Measurements from ENCODE around the gene TFPI2.
"Not testable (repeated sequence)": the region's sequence is repeated elsewhere in the genome, so short reads cannot be mapped to it uniquely, and the experiment has no call there.

Gene TFPI2

DNA sequence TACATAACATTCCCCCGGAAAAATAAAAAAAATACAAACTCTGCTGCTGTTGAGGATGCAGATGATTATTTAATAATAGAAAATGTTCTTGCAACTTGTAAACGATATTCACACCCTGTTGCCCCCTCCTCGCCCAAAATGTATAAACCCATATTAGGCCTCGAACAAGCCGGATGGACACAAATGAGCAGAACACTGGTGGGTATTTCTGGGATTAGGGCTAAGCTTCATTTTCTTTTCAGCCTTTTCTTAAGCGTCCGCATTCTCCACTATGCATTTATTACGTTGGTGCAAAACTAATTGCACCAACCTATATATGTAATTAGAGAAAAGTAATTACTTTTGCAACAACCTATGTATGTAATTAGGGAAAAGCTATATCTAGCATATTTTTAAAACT is 30.6 kb upstream of the TFPI2 start:
- Histone ChIP-seq H3K9me3 (ENCODE audit: control insufficient read depth in 1 of 2, low read length in 2 of 2) (no peaks in the 10 kb centered on the region), H3K27me3 (ENCODE audit: low read depth, low read length) (no peaks in the 10 kb centered on the region), H3K4me3 (ENCODE audit: low read depth in 1 of 2, low read length in 2 of 2) (peak overlapping the region; percentile 71 to 73), H3K4me1 (ENCODE audit: control insufficient read depth in 1 of 2, insufficient read depth in 2 of 2, low read length in 2 of 2) (peaks cover 3% of the 10 kb centered on the region in 2 donors), H3K27ac (ENCODE audit: low read length) (peak overlapping the region; percentile 85), H3K36me3 (ENCODE audit: control insufficient read depth in 1 of 2, insufficient read depth in 2 of 2, low read length in 2 of 2) (no peaks in the 10 kb centered on the region)

DNA sequence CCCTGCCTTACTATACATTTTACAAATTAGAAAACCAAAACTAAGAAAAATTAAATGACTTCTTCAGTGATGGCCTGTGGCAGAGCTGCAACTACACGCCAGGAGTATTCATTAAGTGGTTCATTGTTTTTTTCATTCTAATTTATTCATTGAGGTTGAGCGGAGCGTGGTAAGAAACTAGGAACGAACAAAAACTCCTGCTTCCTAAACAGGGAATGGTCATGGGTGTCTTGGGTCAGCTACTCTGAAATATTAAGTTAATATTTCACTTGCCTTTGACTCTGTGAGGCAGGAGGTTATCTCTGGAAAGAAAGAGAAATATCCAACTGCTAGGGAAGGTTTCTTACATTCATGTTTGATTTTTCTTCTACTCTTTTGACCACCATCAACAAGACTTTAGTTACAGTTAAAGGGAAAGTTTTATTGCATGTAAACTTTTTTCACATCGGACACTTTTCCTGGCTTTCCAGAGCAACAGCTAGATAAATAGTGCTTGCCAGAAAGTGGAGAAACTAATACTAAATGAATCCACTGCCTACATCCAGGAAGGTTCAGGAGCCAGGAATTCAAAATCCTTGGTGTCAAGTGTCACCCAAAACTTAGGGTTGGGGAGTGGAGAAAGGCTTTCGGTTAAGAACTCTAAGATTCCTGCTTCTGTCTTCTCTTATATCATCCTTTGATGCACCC is 30.1 kb upstream of the TFPI2 start:
- Histone ChIP-seq H3K36me3 (ENCODE audit: control insufficient read depth in 1 of 2, insufficient read depth in 2 of 2, low read length in 2 of 2) (no peaks in the 10 kb centered on the region), H3K9me3 (ENCODE audit: control insufficient read depth in 1 of 2, low read length in 2 of 2) (no peaks in the 10 kb centered on the region), H3K27ac (ENCODE audit: low read length) (peak overlapping the region; percentile 85), H3K4me1 (ENCODE audit: control insufficient read depth in 1 of 2, insufficient read depth in 2 of 2, low read length in 2 of 2) (peaks cover 3% of the 10 kb centered on the region in 2 donors), H3K27me3 (ENCODE audit: low read depth, low read length) (no peaks in the 10 kb centered on the region), H3K4me3 (ENCODE audit: low read depth in 1 of 2, low read length in 2 of 2) (peak overlapping the region; percentile 71 to 73)

DNA sequence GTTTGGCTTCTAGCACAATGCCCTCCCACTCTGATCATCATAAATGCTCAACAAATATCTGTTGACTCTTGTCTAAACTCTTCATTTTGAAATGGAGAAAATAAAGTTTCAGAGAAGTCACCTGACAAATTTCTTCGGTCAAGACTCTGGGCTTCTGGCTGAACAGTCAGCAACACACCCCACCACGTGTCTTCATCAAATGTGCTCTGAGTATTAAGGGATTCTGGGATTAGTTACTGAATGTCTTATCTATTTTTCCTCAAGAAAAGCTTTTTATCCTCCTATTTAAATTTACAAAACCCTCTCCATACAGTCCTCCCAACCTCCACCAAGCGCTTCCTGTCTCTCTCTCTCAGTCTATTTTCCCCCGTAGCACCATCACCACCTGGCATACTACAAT is 25.8 kb upstream of the TFPI2 start:
- H3K27ac ChIP-seq (ENCODE audit: low read length); H3K4me1 ChIP-seq (ENCODE audit: control insufficient read depth in 1 of 2, insufficient read depth in 2 of 2, low read length in 2 of 2); H3K9me3 ChIP-seq (ENCODE audit: control insufficient read depth in 1 of 2, low read length in 2 of 2); H3K4me3 ChIP-seq (ENCODE audit: low read depth in 1 of 2, low read length in 2 of 2); H3K27me3 ChIP-seq (ENCODE audit: low read depth, low read length); H3K36me3 ChIP-seq (ENCODE audit: control insufficient read depth in 1 of 2, insufficient read depth in 2 of 2, low read length in 2 of 2): not testable (repeated sequence)

DNA sequence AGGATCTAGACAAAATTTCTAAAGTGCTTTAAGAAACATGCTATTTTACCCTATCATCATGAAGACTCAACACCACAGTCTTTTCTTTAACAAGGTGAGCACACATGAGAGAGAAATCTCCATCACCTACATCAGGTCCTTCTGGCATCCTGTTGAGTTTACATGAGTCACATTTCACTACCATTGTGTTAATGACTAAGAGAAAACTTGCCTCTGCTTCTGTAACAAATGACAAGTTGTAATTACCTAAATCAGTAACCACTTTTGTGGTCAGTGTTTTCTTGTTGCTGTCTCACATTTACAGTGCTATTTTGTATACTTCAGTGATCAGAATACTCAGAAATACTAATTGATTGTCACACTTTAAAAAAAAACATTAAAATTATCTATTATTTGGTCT is 25.3 kb upstream of the TFPI2 start:
- not testable (repeated sequence) for H3K27me3 ChIP-seq (ENCODE audit: low read depth, low read length); H3K27ac ChIP-seq (ENCODE audit: low read length); H3K36me3 ChIP-seq (ENCODE audit: control insufficient read depth in 1 of 2, insufficient read depth in 2 of 2, low read length in 2 of 2); H3K9me3 ChIP-seq (ENCODE audit: control insufficient read depth in 1 of 2, low read length in 2 of 2); H3K4me1 ChIP-seq (ENCODE audit: control insufficient read depth in 1 of 2, insufficient read depth in 2 of 2, low read length in 2 of 2); H3K4me3 ChIP-seq (ENCODE audit: low read depth in 1 of 2, low read length in 2 of 2)

DNA sequence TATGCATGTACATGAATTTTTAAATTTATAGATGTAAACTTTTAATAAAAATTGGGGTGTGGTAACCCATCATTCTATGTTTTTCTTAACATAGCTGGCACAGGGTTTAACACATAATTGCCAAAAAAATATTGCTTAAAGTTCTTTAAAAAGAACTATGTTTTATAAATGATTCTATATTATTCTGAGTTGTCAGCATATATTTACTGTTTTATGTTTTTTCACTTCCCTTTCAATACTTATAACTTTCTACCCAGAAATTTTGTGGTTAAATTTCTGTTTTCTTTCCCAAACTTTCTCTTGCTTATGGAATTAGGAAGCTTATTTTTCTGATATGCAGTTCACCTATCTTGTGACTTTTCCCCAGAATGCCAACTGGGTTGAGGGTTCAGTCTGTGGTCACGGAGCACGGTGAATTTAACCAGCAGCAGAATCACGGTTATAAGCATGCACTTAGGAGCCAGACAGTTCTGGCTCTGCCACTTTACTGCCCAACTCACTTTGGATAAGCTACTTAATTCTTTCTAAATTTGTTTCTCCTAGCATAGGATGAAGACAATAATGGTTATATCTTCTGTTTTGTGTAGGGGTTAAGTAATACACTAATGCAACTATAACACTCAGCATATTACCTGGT is 24.8 kb upstream of the TFPI2 start:
- not testable (repeated sequence) for H3K27ac ChIP-seq (ENCODE audit: low read length); H3K4me1 ChIP-seq (ENCODE audit: control insufficient read depth in 1 of 2, insufficient read depth in 2 of 2, low read length in 2 of 2); H3K27me3 ChIP-seq (ENCODE audit: low read depth, low read length); H3K9me3 ChIP-seq (ENCODE audit: control insufficient read depth in 1 of 2, low read length in 2 of 2); H3K36me3 ChIP-seq (ENCODE audit: control insufficient read depth in 1 of 2, insufficient read depth in 2 of 2, low read length in 2 of 2); H3K4me3 ChIP-seq (ENCODE audit: low read depth in 1 of 2, low read length in 2 of 2)

DNA sequence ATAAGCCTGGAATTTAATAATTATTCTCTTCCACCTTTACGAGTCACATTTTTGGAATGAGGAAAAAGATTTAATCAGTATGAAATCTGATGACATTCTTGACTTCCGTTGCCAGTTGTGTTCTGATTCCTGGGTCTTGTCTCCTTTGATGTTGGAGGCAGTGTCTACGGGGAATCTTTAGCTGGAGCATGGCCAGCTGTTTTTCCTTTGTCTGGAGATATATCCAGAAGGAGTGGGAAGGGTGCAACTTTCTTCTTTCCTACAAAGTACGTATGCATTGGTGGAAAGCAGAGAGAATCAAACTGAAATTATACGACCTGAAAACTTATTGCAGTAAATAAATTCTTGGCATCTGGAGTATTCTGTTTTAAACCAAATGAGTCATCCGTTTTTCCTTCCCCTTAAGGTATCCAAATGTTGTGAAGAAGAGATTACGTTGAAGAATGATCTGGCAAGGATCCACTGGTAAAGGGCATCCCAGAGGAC is 24.1 kb upstream of the TFPI2 start:
- peaks cover 0 to 6% of the 10 kb centered on the region in 2 donors for H3K4me1 ChIP-seq (ENCODE audit: control insufficient read depth in 1 of 2, insufficient read depth in 2 of 2, low read length in 2 of 2)
- no peaks in the 10 kb centered on the region for H3K27me3 ChIP-seq (ENCODE audit: low read depth, low read length)
- H3K4me3 ChIP-seq (ENCODE audit: low read depth in 1 of 2, low read length in 2 of 2) = no peak overlapping the region
- no peak overlapping the region for H3K27ac ChIP-seq (ENCODE audit: low read length)
- H3K36me3 ChIP-seq (ENCODE audit: control insufficient read depth in 1 of 2, insufficient read depth in 2 of 2, low read length in 2 of 2) = no peaks in the 10 kb centered on the region
- no peaks in the 10 kb centered on the region for H3K9me3 ChIP-seq (ENCODE audit: control insufficient read depth in 1 of 2, low read length in 2 of 2)

DNA sequence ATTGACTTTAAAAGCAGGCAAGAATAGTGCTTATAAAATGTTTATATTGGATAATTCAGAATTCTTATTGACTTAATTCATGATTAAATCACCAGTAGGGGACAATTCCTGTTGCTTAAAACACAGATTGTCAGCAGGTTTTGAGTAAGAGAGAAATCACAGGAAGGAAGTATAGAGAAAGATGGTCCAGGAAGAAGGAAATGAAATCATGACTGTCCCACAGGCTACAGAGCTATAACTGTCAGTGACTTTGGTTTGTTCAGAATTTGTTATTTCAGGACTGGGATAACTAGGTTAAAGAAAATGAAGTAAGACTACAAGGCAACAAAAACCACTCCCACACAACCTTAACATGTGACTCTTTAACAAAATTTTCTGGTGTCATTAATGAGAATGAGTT is 22.6 kb upstream of the TFPI2 start:
- H3K27me3 ChIP-seq (ENCODE audit: low read depth, low read length) = no peaks in the 10 kb centered on the region
- H3K27ac ChIP-seq (ENCODE audit: low read length) = no peak overlapping the region
- peaks cover 0 to 6% of the 10 kb centered on the region in 2 donors for H3K4me1 ChIP-seq (ENCODE audit: control insufficient read depth in 1 of 2, insufficient read depth in 2 of 2, low read length in 2 of 2)
- no peak overlapping the region for H3K4me3 ChIP-seq (ENCODE audit: low read depth in 1 of 2, low read length in 2 of 2)
- no peaks in the 10 kb centered on the region for H3K36me3 ChIP-seq (ENCODE audit: control insufficient read depth in 1 of 2, insufficient read depth in 2 of 2, low read length in 2 of 2)
- H3K9me3 ChIP-seq (ENCODE audit: control insufficient read depth in 1 of 2, low read length in 2 of 2) = no peaks in the 10 kb centered on the region

DNA sequence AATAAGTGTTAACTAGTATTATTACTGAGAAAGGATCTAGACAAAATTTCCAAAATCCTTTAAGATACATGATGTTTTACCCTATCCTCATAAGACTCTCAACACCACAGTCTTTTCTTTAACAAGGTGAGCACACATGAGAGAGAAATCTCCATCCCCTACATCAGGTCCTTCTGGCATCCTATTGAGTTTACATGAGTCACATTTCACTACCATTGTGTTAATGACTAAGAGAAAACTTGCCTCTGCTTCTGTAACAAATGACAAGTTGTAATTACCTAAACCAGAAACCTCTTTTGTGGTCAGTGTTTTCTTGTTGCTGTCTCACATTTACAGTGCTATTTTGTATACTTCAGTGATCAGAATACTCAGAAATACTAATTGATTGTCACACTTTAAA is 21.1 kb upstream of the TFPI2 start:
- not testable (repeated sequence) for H3K9me3 ChIP-seq (ENCODE audit: control insufficient read depth in 1 of 2, low read length in 2 of 2); H3K27ac ChIP-seq (ENCODE audit: low read length); H3K27me3 ChIP-seq (ENCODE audit: low read depth, low read length); H3K36me3 ChIP-seq (ENCODE audit: control insufficient read depth in 1 of 2, insufficient read depth in 2 of 2, low read length in 2 of 2); H3K4me1 ChIP-seq (ENCODE audit: control insufficient read depth in 1 of 2, insufficient read depth in 2 of 2, low read length in 2 of 2); H3K4me3 ChIP-seq (ENCODE audit: low read depth in 1 of 2, low read length in 2 of 2)

DNA sequence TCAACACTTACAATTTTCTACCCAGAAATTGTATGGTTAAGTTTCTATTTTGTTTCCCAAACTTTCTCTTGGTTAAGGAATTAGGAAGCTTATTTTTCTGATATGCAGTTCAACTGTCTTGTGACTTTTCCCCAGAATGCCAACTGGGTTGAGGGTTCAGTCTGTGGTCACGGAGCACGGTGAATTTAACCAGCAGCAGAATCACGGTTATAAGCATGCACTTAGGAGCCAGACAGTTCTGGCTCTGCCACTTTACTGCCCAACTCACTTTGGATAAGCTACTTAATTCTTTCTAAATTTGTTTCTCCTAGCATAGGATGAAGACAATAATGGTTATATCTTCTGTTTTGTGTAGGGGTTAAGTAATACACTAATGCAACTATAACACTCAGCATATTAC is 20.7 kb upstream of the TFPI2 start:
- H3K36me3 ChIP-seq (ENCODE audit: control insufficient read depth in 1 of 2, insufficient read depth in 2 of 2, low read length in 2 of 2) = not testable (repeated sequence)

DNA sequence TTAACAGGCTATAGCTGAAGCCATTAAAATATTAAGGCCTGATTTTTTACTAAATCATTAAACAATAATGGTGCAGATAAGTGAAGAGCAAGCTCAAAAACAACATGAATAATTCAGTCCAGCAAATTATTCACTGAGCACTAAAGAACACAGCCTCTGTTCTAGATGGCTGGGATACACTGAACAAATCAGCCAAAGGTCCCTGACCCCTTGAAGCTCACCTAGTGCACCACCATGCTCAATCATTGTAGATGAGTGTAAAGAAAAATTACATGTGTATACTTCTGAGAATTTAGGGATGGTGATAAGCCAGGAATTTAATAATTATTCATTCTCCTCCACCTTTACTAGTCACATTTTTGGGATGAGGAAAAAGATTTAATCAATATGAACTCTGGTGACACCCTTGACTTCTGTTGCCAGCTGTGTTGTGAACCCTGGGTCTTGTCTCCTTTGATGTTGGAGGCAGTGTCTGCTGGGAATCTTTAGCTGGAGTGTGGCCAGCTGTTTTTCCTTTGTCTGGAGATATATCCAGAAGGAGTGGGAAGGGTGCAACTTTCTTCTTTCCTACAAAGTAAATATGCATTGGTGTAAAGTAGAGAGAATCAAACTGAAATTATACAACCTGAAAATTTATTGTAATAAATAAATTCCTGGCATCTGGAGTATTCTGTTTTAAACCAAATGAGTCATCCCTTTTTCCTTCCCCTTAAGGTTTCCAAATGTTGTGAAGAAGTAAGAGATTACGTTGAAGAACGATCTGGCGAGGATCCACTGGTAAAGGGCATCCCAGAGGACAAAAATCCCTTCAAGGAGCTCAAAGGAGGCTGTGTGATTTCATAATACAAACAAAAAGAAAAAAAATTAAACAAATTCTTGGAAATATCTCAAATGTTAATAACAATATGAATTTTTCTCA is 19.8 kb upstream of the TFPI2 start:
- Histone ChIP-seq H3K36me3 (ENCODE audit: control insufficient read depth in 1 of 2, insufficient read depth in 2 of 2, low read length in 2 of 2) (no peaks in the 10 kb centered on the region), H3K4me1 (ENCODE audit: control insufficient read depth in 1 of 2, insufficient read depth in 2 of 2, low read length in 2 of 2) (peaks cover 0 to 6% of the 10 kb centered on the region in 2 donors), H3K27me3 (ENCODE audit: low read depth, low read length) (no peaks in the 10 kb centered on the region), H3K27ac (ENCODE audit: low read length) (no peak overlapping the region), H3K9me3 (ENCODE audit: control insufficient read depth in 1 of 2, low read length in 2 of 2) (no peaks in the 10 kb centered on the region), H3K4me3 (ENCODE audit: low read depth in 1 of 2, low read length in 2 of 2) (no peak overlapping the region)

More for the DNA sequence above, 20.7 kb upstream of the TFPI2 start:
- not testable (repeated sequence) for H3K9me3 ChIP-seq (ENCODE audit: control insufficient read depth in 1 of 2, low read length in 2 of 2); H3K4me1 ChIP-seq (ENCODE audit: control insufficient read depth in 1 of 2, insufficient read depth in 2 of 2, low read length in 2 of 2); H3K27me3 ChIP-seq (ENCODE audit: low read depth, low read length); H3K27ac ChIP-seq (ENCODE audit: low read length); H3K4me3 ChIP-seq (ENCODE audit: low read depth in 1 of 2, low read length in 2 of 2)

DNA sequence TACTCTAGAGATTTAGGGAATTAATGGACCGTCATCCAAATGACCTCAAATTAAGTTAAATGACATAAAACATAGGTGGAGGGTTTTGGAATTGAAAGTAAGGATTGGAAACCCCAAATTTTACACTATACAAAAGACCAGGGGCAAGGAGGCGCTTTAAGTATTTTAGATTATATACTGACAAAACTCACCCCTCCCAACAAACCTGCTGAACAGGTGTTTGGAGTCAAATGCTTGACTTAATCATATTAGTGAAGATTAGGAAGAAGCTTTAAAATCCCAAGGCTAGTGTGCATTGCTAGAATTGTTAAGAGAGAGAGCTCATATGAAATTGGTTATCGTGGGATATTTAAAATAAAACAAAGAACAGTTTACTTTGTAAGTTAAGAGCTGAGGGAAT is 15.7 kb upstream of the TFPI2 start, which contains the start of gene GNGT1:
GNGT1 (plus strand) TSS at position 301 of the 400 bp plus-strand sequence. CDS start 180 bp downstream, outside the sequence.
- no peak within 1 kb of the TSS for H3K4me3 ChIP-seq (ENCODE audit: low read depth in 1 of 2, low read length in 2 of 2)
- no peaks in the 10 kb centered on the region for H3K27me3 ChIP-seq (ENCODE audit: low read depth, low read length)
- no peak within 1 kb of the TSS for H3K27ac ChIP-seq (ENCODE audit: low read length)
- H3K9me3 ChIP-seq (ENCODE audit: control insufficient read depth in 1 of 2, low read length in 2 of 2) = no peaks in the 10 kb centered on the region
- H3K4me1 ChIP-seq (ENCODE audit: control insufficient read depth in 1 of 2, insufficient read depth in 2 of 2, low read length in 2 of 2) = peaks cover 0 to 6% of the 10 kb centered on the region in 2 donors
- no peaks in the 10 kb centered on the region for H3K36me3 ChIP-seq (ENCODE audit: control insufficient read depth in 1 of 2, insufficient read depth in 2 of 2, low read length in 2 of 2)
